K562 (cell line): ENCODE measurements around the gene PUSL1. TPM values are rescaled to one million over a fixed set of nuclear protein-coding genes. Genes with fewer than 3 reads are reported as not detected.

Source experiments
- ATF1 ChIP-seq, 2 experiments: fragments of 450-650 bp in 1 of 2; IDR thresholded peaks; 2 replicates each; pipeline ENCODE4 v1.6.1; 2016; ENCODE audit warnings: missing compliant biosample characterization in 1 of 2, missing genetic modification characterization in 1 of 2
- BHLHE40 ChIP-seq: IDR thresholded peaks from 2 replicates; pipeline ENCODE4 v1.6.1; 2011; ENCODE audit warnings: low read length, improper control_type of control experiment
- DPF2 ChIP-seq: fragments of 450-650 bp; IDR thresholded peaks from 2 replicates; pipeline ENCODE4 v1.6.1; 2016
- MCM2 ChIP-seq: fragments of 450-650 bp; IDR thresholded peaks from 2 replicates; pipeline ENCODE4 v1.6.1; 2017; ENCODE audit warnings: low read depth, mild to moderate bottlenecking
- RFX7 ChIP-seq: fragments of 250-450 bp; sonication (Bioruptor Pico); IDR thresholded peaks from 2 replicates; pipeline ENCODE4 v1.5.1; 2021; ENCODE audit warnings: mild to moderate bottlenecking
- SAFB2 ChIP-seq: fragments of 200-400 bp; formaldehyde crosslinking; IDR thresholded peaks from 2 replicates; pipeline ENCODE4 v1.6.1; 2018; ENCODE audit warnings: borderline replicate concordance, low read length, low read depth, moderate library complexity; ENCODE audit not compliant: severe bottlenecking
- SMARCA4 ChIP-seq: fragments of 450-650 bp; IDR thresholded peaks from 2 replicates; pipeline ENCODE4 v1.6.1; 2016
- SNRNP70 ChIP-seq: fragments of 200-400 bp; formaldehyde crosslinking; optimal IDR thresholded peaks from 2 replicates; pipeline ENCODE3; 2017; ENCODE audit warnings: low read depth, low read length
- YY1 ChIP-seq, 3 experiments: IDR thresholded peaks; 2 replicates each; pipeline ENCODE4 v1.6.1; 2011; ENCODE audit warnings: low read length in 2 of 3, mild to moderate bottlenecking in 2 of 3, moderate library complexity in 2 of 3, borderline replicate concordance in 1 of 3, control low read depth in 1 of 3, low read depth in 1 of 3; ENCODE audit not compliant: insufficient read depth in 3 of 3, insufficient replicate concordance in 2 of 3, control insufficient read depth in 1 of 3, insufficient read length in 1 of 3; ENCODE audit errors: extremely low read depth in 1 of 3
- ZFP36 ChIP-seq: fragments of 150-350 bp; IDR thresholded peaks from 2 replicates; pipeline ENCODE4 v1.6.1; 2018; ENCODE audit warnings: low read length, low read depth; ENCODE audit not compliant: partially characterized antibody
- ZNF24 ChIP-seq: fragments of 450-650 bp; IDR thresholded peaks from 2 replicates; pipeline ENCODE4 v1.6.1; 2016
- polyA plus RNA-seq, 8 experiments: library from polyadenylated mRNA; depleted of rRNA in 4 of 8; stranded (reverse) in 5 of 8; unstranded in 3 of 8; fragments of >200 nt; fragmentation: Nextera tagmentation in 2 of 8; fragmentation: Illumina TruSeq in 1 of 8; extraction: Ambion mirVana in 2 of 8; extraction: Trizol in 1 of 8; gene quantifications; 2 replicates each; pipeline versions ENCODE4 v1.2.1 to v1.2.3, GENCODE V29; 2011 to 2014; ENCODE audit warnings: inconsistent platforms in 1 of 8, missing spikeins in 1 of 8
- total RNA-seq, 7 experiments: library from RNA; depleted of rRNA in 6 of 7; stranded (reverse); fragments of >200 nt in 6 of 7; fragmentation: Illumina TruSeq in 2 of 7; extraction: Trizol in 2 of 7; gene quantifications; 2 replicates each; pipeline versions ENCODE4 v1.2.1 to v1.2.3, GENCODE V29; 2011 to 2021; ENCODE audit warnings: low replicate concordance in 1 of 7
- TF ChIP-seq, protein P1 (sequence below): fragments of 250-450 bp; sonication (Bioruptor Pico); IDR thresholded peaks from 2 replicates; pipeline ENCODE4 v1.4.0; 2020; ENCODE audit warnings: borderline replicate concordance
- TF ChIP-seq, protein P2 (sequence below): fragments of 450-650 bp; IDR thresholded peaks from 2 replicates; pipeline ENCODE4 v1.6.1; 2016
- TF ChIP-seq, protein P3 (sequence below): fragments of 450-650 bp; IDR thresholded peaks from 2 replicates; pipeline ENCODE4 v1.6.1; 2016; ENCODE audit warnings: low read depth
- TF ChIP-seq, protein P4 (sequence below): sonication (generic); formaldehyde crosslinking; IDR thresholded peaks from 2 replicates; pipeline ENCODE4 v1.4.0; 2020; ENCODE audit warnings: mild to moderate bottlenecking, missing genetic modification reagents

The PUSL1 gene
- total and polyA plus RNA-seq, 9 of the 15 experiments (the other 6 are each of a cell fraction or from before 2014, with no cell fraction given): 0.62 to 86.9 (median 13.6) TPM

DNA sequence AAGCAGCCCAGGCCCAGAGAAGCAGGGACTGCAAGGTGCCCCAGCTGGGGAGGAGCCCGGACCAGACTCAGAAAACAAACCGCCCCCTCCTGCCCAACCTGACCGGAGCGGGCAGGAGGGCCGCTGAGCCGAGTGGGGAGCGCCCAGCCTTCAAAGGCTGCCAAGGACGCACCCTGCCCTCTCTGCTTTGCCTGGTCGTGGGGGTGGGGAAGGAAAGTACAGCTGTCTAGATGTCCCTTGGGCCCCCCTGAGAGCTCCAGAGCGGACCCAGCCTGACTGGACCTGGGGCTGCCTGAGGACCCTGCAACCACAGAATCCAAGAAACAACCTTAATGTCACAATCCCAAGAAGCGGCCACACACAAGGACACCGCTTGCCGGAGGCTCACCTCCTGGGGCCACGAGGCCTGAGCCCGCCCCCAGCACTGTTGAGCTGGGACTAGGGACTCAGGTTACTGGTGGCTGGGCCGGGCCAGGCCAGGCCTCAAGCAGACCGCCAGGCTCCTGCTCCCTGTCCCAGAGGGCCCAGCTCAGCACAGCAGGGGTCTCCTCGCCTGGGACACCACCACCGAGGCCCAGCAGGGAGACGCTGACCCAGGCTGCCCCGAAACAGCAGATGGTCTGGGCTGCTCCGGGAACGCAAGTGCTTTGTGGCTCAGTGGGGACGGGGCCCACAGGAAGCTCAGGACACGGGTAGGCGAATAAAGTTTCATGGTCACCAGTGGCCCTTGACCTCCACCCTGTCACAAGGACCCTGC, 39.4 kb downstream of the PUSL1 start (continued):
- TF ChIP-seq, protein P1, sequence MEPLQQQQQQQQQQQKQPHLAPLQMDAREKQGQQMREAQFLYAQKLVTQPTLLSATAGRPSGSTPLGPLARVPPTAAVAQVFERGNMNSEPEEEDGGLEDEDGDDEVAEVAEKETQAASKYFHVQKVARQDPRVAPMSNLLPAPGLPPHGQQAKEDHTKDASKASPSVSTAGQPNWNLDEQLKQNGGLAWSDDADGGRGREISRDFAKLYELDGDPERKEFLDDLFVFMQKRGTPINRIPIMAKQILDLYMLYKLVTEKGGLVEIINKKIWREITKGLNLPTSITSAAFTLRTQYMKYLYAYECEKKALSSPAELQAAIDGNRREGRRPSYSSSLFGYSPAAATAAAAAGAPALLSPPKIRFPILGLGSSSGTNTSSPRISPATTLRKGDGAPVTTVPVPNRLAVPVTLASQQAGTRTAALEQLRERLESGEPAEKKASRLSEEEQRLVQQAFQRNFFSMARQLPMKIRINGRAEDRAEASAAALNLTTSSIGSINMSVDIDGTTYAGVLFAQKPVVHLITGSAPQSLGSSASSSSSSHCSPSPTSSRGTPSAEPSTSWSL: no peak
- TF ChIP-seq YY1 (IDR thresholded peaks at IDR 0.05; ENCODE audit: borderline replicate concordance in 1 of 3, control insufficient read depth in 1 of 3, extremely low read depth in 1 of 3, insufficient read depth in 3 of 3, insufficient read length in 1 of 3, insufficient replicate concordance in 2 of 3, low read depth in 1 of 3, low read length in 2 of 3) (no peak), MCM2 (no peak), ZFP36 (no peak), DPF2 (0 out of 2 replicates have a peak, but pooled peaks have one; percentile 25), SMARCA4 (no peak), SAFB2 (no peak), ATF1 (CRISPR knock-in tag; IDR thresholded peaks at IDR 0.05) (no peak), ATF1 (tag; IDR thresholded peaks at IDR 0.05) (no peak), RFX7 (CRISPR knock-in tag) (no peak), ZNF24 (no peak), BHLHE40 (no peak), SNRNP70 (no peak)
- TF ChIP-seq, protein P2, sequence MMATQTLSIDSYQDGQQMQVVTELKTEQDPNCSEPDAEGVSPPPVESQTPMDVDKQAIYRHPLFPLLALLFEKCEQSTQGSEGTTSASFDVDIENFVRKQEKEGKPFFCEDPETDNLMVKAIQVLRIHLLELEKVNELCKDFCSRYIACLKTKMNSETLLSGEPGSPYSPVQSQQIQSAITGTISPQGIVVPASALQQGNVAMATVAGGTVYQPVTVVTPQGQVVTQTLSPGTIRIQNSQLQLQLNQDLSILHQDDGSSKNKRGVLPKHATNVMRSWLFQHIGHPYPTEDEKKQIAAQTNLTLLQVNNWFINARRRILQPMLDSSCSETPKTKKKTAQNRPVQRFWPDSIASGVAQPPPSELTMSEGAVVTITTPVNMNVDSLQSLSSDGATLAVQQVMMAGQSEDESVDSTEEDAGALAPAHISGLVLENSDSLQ: no peak
- TF ChIP-seq, protein P3, sequence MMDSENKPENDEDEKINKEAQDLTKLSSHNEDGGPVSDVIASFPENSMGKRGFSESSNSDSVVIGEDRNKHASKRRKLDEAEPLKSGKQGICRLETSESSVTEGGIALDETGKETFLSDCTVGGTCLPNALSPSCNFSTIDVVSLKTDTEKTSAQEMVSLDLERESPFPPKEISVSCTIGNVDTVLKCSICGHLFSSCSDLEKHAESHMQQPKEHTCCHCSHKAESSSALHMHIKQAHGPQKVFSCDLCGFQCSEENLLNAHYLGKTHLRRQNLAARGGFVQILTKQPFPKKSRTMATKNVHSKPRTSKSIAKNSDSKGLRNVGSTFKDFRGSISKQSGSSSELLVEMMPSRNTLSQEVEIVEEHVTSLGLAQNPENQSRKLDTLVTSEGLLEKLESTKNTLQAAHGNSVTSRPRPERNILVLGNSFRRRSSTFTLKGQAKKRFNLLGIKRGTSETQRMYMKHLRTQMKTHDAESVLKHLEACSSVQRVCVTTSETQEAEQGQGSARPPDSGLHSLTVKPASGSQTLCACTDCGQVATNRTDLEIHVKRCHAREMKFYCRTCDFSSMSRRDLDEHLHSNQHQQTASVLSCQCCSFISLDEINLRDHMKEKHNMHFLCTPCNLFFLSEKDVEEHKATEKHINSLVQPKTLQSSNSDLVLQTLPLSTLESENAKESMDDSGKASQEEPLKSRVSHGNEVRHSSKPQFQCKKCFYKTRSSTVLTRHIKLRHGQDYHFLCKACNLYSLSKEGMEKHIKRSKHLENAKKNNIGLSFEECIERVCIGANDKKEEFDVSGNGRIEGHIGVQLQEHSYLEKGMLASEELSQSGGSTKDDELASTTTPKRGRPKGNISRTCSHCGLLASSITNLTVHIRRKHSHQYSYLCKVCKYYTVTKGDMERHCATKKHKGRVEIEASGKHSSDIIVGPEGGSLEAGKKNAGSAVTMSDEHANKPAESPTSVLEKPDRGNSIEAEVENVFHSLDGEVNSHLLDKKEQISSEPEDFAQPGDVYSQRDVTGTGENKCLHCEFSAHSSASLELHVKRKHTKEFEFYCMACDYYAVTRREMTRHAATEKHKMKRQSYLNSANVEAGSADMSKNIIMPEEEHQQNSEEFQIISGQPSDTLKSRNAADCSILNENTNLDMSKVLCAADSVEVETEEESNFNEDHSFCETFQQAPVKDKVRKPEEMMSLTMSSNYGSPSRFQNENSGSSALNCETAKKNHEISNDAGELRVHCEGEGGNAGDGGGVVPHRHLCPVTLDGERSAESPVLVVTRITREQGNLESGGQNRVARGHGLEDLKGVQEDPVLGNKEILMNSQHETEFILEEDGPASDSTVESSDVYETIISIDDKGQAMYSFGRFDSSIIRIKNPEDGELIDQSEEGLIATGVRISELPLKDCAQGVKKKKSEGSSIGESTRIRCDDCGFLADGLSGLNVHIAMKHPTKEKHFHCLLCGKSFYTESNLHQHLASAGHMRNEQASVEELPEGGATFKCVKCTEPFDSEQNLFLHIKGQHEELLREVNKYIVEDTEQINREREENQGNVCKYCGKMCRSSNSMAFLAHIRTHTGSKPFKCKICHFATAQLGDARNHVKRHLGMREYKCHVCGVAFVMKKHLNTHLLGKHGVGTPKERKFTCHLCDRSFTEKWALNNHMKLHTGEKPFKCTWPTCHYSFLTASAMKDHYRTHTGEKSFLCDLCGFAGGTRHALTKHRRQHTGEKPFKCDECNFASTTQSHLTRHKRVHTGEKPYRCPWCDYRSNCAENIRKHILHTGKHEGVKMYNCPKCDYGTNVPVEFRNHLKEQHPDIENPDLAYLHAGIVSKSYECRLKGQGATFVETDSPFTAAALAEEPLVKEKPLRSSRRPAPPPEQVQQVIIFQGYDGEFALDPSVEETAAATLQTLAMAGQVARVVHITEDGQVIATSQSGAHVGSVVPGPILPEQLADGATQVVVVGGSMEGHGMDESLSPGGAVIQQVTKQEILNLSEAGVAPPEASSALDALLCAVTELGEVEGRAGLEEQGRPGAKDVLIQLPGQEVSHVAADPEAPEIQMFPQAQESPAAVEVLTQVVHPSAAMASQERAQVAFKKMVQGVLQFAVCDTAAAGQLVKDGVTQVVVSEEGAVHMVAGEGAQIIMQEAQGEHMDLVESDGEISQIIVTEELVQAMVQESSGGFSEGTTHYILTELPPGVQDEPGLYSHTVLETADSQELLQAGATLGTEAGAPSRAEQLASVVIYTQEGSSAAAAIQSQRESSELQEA: no peak
- TF ChIP-seq, protein P4, sequence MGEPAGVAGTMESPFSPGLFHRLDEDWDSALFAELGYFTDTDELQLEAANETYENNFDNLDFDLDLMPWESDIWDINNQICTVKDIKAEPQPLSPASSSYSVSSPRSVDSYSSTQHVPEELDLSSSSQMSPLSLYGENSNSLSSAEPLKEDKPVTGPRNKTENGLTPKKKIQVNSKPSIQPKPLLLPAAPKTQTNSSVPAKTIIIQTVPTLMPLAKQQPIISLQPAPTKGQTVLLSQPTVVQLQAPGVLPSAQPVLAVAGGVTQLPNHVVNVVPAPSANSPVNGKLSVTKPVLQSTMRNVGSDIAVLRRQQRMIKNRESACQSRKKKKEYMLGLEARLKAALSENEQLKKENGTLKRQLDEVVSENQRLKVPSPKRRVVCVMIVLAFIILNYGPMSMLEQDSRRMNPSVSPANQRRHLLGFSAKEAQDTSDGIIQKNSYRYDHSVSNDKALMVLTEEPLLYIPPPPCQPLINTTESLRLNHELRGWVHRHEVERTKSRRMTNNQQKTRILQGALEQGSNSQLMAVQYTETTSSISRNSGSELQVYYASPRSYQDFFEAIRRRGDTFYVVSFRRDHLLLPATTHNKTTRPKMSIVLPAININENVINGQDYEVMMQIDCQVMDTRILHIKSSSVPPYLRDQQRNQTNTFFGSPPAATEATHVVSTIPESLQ: no peak
